Testis (tissue), 3 donors: ENCODE data around the gene LIMS2. TPM values are rescaled to one million over a fixed set of nuclear protein-coding genes. Genes with fewer than 3 reads are reported as not detected.

Experiments used
- DNase-seq: peaks from one replicate; pipeline ENCODE4 v3.0.0-alpha.2; 2019
- H3K27ac ChIP-seq, 2 donors: fragments of 200-600 bp; sonication (generic); one replicate each; pipeline ENCODE4 v1.5.1; 2019
- H3K27me3 ChIP-seq: fragments of 200-600 bp; sonication (generic); one replicate; pipeline ENCODE4 v1.5.1; 2019
- H3K36me3 ChIP-seq: fragments of 200-600 bp; sonication (generic); one replicate; pipeline ENCODE4 v1.5.1; 2017; ENCODE audit warnings: low read depth; ENCODE audit errors: missing control alignments
- H3K4me1 ChIP-seq: fragments of 200-600 bp; sonication (generic); one replicate; pipeline ENCODE4 v1.5.1; 2019
- H3K4me3 ChIP-seq, 2 donors: fragments of 200-600 bp; sonication (generic); one replicate each; pipeline ENCODE4 v1.5.1; 2017 to 2019
- H3K9me3 ChIP-seq: fragments of 200-600 bp; sonication (generic); one replicate; pipeline ENCODE4 v1.5.1; 2017
- POLR2A ChIP-seq: fragments of 450-650 bp; IDR thresholded peaks from one replicate; pipeline ENCODE4 v1.6.1; 2017; ENCODE audit warnings: antibody characterized with exemption, mild to moderate bottlenecking, moderate library complexity
- WGBS, 2 donors: methylation state at CpG; one replicate each; pipeline ENCODE4 v1.1.5; 2018; 5-methylcytosine and 5-hydroxymethylcytosine counted together
- intact Hi-C: fragments of 100-400 bp; cut with DNase I; formaldehyde crosslinking; loops from one replicate; pipeline ENCODE4 v1.15.1; 2023; ENCODE audit warnings: low total_unique reads
- polyA plus RNA-seq: library from polyadenylated mRNA; stranded (reverse); fragments of 350-450 nt; fragmentation: Illumina TruSeq; extraction: RNeasy Lipid Tissue Mini Kit (QIAGEN cat#74804); gene quantifications from one replicate; pipeline ENCODE4 v1.2.3, GENCODE V29; 2014; ENCODE audit warnings: low read depth, low replicate concordance; ENCODE audit not compliant: insufficient read depth
- total RNA-seq, 2 donors: library from RNA; depleted of rRNA; stranded (reverse); fragments of >200 nt; gene quantifications; one replicate each; pipeline ENCODE4 v1.2.3, GENCODE V29; 2016
- TF ChIP-seq, protein P1 (sequence below), 3 experiments: fragments of 450-650 bp in 2 of 3; fragments of 200-600 bp in 1 of 3; sonication (generic) in 1 of 3; IDR thresholded peaks; one replicate each; pipeline ENCODE4 v1.5.1; 2016 to 2019; ENCODE audit warnings: antibody characterized with exemption in 3 of 3, mild to moderate bottlenecking in 2 of 3, moderate library complexity in 1 of 3

LIMS2 gene
- total and polyA plus RNA-seq, 3 donors from 2014 or later = 19.0 to 23.6 (median 19.3) TPM

DNA sequence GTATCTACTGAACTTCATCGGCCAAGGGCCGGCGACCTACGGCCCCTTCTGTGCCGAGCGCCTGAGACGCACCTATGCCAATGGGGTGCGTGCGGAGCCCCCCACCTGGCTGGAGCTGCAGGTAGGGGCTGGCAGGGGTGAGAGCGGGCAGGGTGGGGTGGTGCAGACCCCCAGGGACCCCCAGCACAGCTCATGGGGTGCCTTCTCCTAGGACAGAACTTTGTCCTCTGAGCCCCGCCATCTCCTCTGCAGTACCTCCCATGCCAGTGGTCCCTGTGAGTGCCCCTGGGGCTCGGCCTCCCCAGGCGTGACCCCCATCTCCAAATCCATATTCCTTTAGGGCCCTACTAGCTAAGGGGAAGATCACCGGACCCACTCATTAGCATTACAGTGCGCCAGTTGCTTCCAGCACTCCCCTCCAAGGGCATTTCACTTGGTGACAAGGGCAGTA, 53.3 kb downstream of the LIMS2 start:
- Histone ChIP-seq H3K27me3 (no peaks in the 10 kb centered on the region), H3K36me3 (no peaks in the 10 kb centered on the region), H3K27ac (no peak overlapping the region), H3K4me1 (no peaks in the 10 kb centered on the region), H3K9me3 (no peaks in the 10 kb centered on the region), H3K4me3 (no peak overlapping the region)
- WGBS, 2 donors = 96 to 97% methylated on average over 4 to 15 of the region's 15 CpGs
- no peak for DNase-seq
- intact Hi-C loops = no loop called here
- no peak for TF ChIP-seq POLR2A
- TF ChIP-seq, protein P1, sequence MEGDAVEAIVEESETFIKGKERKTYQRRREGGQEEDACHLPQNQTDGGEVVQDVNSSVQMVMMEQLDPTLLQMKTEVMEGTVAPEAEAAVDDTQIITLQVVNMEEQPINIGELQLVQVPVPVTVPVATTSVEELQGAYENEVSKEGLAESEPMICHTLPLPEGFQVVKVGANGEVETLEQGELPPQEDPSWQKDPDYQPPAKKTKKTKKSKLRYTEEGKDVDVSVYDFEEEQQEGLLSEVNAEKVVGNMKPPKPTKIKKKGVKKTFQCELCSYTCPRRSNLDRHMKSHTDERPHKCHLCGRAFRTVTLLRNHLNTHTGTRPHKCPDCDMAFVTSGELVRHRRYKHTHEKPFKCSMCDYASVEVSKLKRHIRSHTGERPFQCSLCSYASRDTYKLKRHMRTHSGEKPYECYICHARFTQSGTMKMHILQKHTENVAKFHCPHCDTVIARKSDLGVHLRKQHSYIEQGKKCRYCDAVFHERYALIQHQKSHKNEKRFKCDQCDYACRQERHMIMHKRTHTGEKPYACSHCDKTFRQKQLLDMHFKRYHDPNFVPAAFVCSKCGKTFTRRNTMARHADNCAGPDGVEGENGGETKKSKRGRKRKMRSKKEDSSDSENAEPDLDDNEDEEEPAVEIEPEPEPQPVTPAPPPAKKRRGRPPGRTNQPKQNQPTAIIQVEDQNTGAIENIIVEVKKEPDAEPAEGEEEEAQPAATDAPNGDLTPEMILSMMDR (IDR thresholded peaks at IDR 0.05) = no peak

DNA sequence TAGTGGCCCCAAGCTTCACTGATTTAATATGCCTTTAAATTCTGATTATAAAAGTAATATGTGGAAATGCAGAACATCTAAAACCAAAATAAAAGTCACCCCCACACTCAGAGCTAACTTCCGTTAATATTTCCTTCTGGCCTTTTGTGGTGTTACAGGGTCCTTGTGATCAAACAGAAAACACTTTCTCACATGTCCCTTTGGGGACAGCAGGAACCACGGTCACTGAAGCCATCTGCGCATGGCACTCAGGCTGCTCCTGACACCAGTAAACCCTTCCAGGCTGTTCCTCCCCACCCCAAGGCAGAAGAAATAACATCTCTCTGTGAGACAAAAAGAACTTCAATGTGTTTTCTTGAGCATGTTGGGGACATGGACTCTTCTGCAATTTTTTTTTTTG, 54.5 kb downstream of the LIMS2 start:
- intact Hi-C loops = no loop called here
- Histone ChIP-seq H3K36me3 (no peaks in the 10 kb centered on the region), H3K27me3 (no peaks in the 10 kb centered on the region), H3K9me3 (no peaks in the 10 kb centered on the region), H3K4me1 (no peaks in the 10 kb centered on the region), H3K27ac (no peak overlapping the region), H3K4me3 (no peak overlapping the region)
- WGBS, 2 donors = 76 to 80% methylated on average over 3 of the region's 3 CpGs
- DNase-seq = no peak
- no peak for TF ChIP-seq POLR2A
- TF ChIP-seq, protein P1 (IDR thresholded peaks at IDR 0.05) = no peak

DNA sequence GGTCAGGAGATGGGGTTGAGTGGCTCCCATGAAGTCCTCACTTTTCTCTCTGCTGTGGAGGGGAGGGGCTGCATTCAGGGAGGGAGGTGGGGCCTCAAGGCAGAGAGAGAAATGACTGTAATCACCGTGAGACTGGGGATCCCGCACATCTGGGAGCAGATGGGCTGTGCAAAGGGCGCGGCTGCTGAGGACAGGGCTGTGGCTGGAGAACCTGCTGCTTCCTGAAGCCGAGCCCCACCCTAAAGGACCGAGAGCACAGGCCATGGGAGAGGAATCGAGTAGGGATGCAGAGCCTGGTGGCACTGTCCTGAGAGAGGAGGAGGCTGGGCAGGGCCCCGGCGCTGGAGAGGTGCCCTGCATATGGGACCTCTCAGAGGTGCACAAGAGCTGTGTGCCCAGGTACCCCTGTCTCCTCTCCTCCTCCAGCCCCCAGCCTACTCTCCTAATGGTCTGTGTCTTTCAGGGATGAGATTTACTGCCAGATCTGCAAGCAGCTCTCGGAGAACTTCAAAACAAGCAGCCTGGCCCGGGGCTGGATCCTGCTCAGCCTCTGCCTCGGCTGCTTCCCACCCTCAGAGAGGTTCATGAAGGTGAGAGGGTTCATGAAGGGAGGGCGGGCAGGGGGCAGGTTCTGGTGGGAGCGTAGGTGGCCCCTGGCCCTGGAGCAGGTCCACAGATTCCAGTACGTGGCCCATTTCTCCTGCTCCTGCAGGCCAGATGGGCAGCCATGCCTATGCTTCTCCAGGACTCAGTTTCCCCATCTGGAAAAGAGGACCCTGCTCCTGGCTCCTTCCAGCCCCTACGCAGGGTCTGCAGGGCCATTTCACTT, 55.2 kb downstream of the LIMS2 start:
- 72 to 76% methylated on average over 12 to 16 of the region's 16 CpGs for WGBS, 2 donors
- Histone ChIP-seq H3K4me3 (no peak overlapping the region), H3K27ac (no peak overlapping the region), H3K27me3 (no peaks in the 10 kb centered on the region), H3K36me3 (no peaks in the 10 kb centered on the region), H3K9me3 (no peaks in the 10 kb centered on the region), H3K4me1 (no peaks in the 10 kb centered on the region)
- intact Hi-C loops = no loop called here
- TF ChIP-seq, protein P1 (IDR thresholded peaks at IDR 0.05) = no peak
- TF ChIP-seq POLR2A = no peak
- DNase-seq = no peak

DNA sequence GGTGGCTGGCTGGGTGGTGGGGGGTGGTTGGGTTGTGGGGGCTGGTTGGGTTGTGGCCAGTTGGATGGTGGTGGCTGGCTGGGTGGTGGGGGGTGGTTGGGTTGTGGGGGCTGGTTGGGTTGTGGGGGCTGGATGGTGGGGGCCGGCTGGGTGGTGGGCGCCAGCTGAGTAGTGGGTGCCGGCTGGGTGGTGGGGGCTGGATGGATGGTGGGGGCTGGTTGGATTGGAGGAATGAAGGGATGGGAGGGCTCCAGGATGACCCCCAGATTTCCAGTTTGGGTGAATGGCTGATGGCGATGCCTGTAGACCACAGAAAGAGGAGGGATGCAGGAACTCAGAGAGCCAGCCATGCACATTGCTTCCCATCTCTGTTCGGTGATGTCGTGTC, 56.1 kb downstream of the LIMS2 start:
- TF ChIP-seq POLR2A = no peak
- TF ChIP-seq, protein P1 (IDR thresholded peaks at IDR 0.05) = no peak
- Histone ChIP-seq H3K4me3 (no peak overlapping the region), H3K36me3 (no peaks in the 10 kb centered on the region), H3K9me3 (no peaks in the 10 kb centered on the region), H3K4me1 (no peaks in the 10 kb centered on the region), H3K27me3 (no peaks in the 10 kb centered on the region), H3K27ac (no peak overlapping the region)
- WGBS, 2 donors = 94 to 96% methylated on average over 6 of the region's 6 CpGs
- intact Hi-C loops = no loop called here
- DNase-seq = no peak
